IPS-20b (cell line): ENCODE measurements around the gene SEMA3D.

Experiments used
- H3K27ac ChIP-seq: one replicate; pipeline ENCODE4 v1.5.1; 2013; ENCODE audit warnings: low read length
- H3K27me3 ChIP-seq: 2 replicates; pipeline ENCODE4 v1.6.1; 2013; ENCODE audit warnings: mild to moderate bottlenecking, low read length, inconsistent platforms; ENCODE audit not compliant: insufficient read depth
- H3K36me3 ChIP-seq: 2 replicates; pipeline ENCODE4 v1.6.1; 2013; ENCODE audit warnings: low read depth, mild to moderate bottlenecking, inconsistent platforms, low read length, moderate library complexity; ENCODE audit not compliant: insufficient read depth
- H3K4me1 ChIP-seq: 2 replicates; pipeline ENCODE4 v1.6.1; 2013; ENCODE audit warnings: mild to moderate bottlenecking, control low read depth, inconsistent platforms, low read length, moderate library complexity; ENCODE audit not compliant: insufficient read depth
- H3K4me3 ChIP-seq: 2 replicates; pipeline ENCODE4 v1.5.1; 2013; ENCODE audit warnings: mild to moderate bottlenecking, low read length, inconsistent platforms
- H3K9ac ChIP-seq: 2 replicates; pipeline ENCODE4 v1.6.1; 2013; ENCODE audit warnings: low read depth, mild to moderate bottlenecking, inconsistent platforms, low read length, moderate library complexity
- H3K9me3 ChIP-seq: 2 replicates; pipeline ENCODE4 v1.6.1; 2013; ENCODE audit warnings: mild to moderate bottlenecking, low read depth, low read length, inconsistent platforms; ENCODE audit not compliant: insufficient read depth

SEMA3D gene

GRCh38 chr7:85154282-85154937, 32.4 kb downstream of the SEMA3D start:
- Histone ChIP-seq H3K9me3 (no peaks in the 10 kb centered on the region), H3K36me3 (no peaks in the 10 kb centered on the region), H3K9ac (no peak overlapping the region), H3K4me3 (no peak overlapping the region), H3K27ac (no peak overlapping the region), H3K27me3 (no peaks in the 10 kb centered on the region), H3K4me1 (no peaks in the 10 kb centered on the region)

DNA sequence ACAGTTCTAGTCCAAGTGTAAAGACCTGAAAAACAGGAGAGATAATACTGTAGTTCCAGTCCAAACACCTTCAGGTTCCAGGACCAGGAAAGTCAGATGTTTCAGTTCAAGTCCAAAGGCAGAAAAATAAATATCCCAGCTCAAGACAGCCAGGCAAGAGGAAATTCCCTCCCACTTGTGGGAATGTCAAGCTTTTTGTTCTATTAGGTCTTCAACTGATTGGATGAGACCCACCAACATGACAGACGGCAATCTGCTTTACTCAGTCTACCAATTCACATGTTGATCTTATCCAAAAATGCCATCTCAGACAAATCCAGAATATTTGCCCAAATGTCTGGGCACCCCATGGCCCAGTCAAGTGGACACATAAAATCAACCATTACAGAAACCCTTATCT, 33.1 kb downstream of the SEMA3D start:
- H3K4me1 ChIP-seq = no peaks in the 10 kb centered on the region
- H3K27ac ChIP-seq = no peak overlapping the region
- H3K9me3 ChIP-seq = no peaks in the 10 kb centered on the region
- H3K4me3 ChIP-seq = no peak overlapping the region
- no peak overlapping the region for H3K9ac ChIP-seq
- H3K27me3 ChIP-seq = no peaks in the 10 kb centered on the region
- H3K36me3 ChIP-seq = no peaks in the 10 kb centered on the region

DNA sequence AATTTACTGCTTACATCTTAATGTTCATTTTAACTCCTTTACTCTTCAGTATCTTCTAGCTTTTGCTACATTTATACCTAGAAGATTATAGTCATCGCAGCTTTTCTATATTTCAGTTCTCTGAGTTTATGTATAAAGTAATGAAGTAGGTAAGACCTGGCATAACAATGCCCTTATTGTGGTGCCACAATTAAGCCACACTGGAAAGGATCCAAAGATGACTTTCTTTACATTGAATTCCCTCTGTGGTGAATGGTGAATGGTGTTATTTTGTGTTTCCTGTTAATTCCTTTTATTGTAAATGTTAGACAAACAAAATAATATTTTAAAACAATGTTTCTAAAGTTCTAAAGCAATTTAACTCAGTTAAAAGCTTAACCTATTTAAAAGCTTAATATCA, 36.2 kb downstream of the SEMA3D start:
- Histone ChIP-seq H3K36me3 (no peaks in the 10 kb centered on the region), H3K4me1 (no peaks in the 10 kb centered on the region), H3K9me3 (no peaks in the 10 kb centered on the region), H3K27ac (no peak overlapping the region), H3K4me3 (no peak overlapping the region), H3K9ac (no peak overlapping the region), H3K27me3 (no peaks in the 10 kb centered on the region)

DNA sequence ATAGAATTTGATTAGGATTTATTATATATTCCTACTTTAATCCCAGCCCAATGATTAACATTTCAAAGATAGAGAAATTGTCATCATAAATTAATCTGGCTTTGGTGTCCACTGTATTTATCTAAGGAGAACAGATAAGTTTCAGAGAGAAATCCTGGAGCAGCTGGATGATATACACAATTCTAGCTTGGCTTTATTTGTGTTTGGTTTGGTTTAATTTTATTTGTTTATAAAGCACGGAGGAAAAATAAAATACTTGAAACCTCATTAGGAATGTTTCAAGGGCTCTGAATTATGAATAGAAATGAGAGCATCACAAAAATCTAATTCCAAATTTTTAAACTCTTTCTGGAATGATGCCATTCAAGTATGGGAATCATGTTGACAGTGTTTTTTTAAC, 42.1 kb downstream of the SEMA3D start:
- no peak overlapping the region for H3K9ac ChIP-seq
- H3K27me3 ChIP-seq = no peaks in the 10 kb centered on the region
- H3K9me3 ChIP-seq = no peaks in the 10 kb centered on the region
- no peak overlapping the region for H3K4me3 ChIP-seq
- H3K4me1 ChIP-seq = no peaks in the 10 kb centered on the region
- H3K27ac ChIP-seq = no peak overlapping the region
- H3K36me3 ChIP-seq = no peaks in the 10 kb centered on the region

GRCh38 chr7:85135977-85136376, 50.9 kb downstream of the SEMA3D start:
- no peaks in the 10 kb centered on the region for H3K4me1 ChIP-seq
- H3K27ac ChIP-seq = no peak overlapping the region
- no peak overlapping the region for H3K4me3 ChIP-seq
- no peak overlapping the region for H3K9ac ChIP-seq
- H3K9me3 ChIP-seq = no peaks in the 10 kb centered on the region
- H3K36me3 ChIP-seq = no peaks in the 10 kb centered on the region
- no peaks in the 10 kb centered on the region for H3K27me3 ChIP-seq

- no peak overlapping the region for H3K27ac ChIP-seq
- no peaks in the 10 kb centered on the region for H3K27me3 ChIP-seq
- no peaks in the 10 kb centered on the region for H3K4me1 ChIP-seq
- no peaks in the 10 kb centered on the region for H3K9me3 ChIP-seq
- H3K4me3 ChIP-seq = no peak overlapping the region
- H3K9ac ChIP-seq = no peak overlapping the region
- H3K36me3 ChIP-seq = no peaks in the 10 kb centered on the region
These were observed 53.3 kb downstream of the SEMA3D start for GRCh38 chr7:85133560-85133959.

- H3K9me3 ChIP-seq = no peaks in the 10 kb centered on the region
- no peak overlapping the region for H3K4me3 ChIP-seq
- no peak overlapping the region for H3K9ac ChIP-seq
- H3K27ac ChIP-seq = no peak overlapping the region
- no peaks in the 10 kb centered on the region for H3K27me3 ChIP-seq
- no peaks in the 10 kb centered on the region for H3K4me1 ChIP-seq
- H3K36me3 ChIP-seq = no peaks in the 10 kb centered on the region
These were observed 53.9 kb downstream of the SEMA3D start for GRCh38 chr7:85133006-85133405.

DNA sequence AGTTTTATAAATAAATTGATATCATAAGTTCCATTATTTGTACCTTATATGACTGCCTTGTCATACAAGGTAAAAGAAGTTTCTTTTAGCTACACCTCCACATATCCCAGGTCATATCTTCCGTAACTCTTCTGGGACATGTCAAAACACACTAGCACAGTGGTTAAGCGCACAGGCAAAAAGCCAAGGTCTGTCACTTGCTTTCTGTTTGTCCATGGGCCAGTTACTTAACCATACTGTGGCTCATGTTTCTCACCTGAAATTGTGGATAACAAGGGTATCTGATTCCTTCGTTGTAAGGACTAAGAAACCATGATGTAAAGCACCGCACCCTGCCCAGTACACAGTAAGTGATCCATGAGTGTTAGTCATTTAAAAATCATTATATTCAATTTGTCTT, 56.2 kb downstream of the SEMA3D start:
- H3K9ac ChIP-seq = no peak overlapping the region
- H3K36me3 ChIP-seq = no peaks in the 10 kb centered on the region
- H3K4me3 ChIP-seq = no peak overlapping the region
- H3K9me3 ChIP-seq = no peaks in the 10 kb centered on the region
- no peaks in the 10 kb centered on the region for H3K27me3 ChIP-seq
- H3K4me1 ChIP-seq = no peaks in the 10 kb centered on the region
- H3K27ac ChIP-seq = no peak overlapping the region

- Histone ChIP-seq H3K27ac (no peak overlapping the region), H3K9ac (no peak overlapping the region), H3K36me3 (no peaks in the 10 kb centered on the region), H3K9me3 (no peaks in the 10 kb centered on the region), H3K4me3 (no peak overlapping the region), H3K4me1 (no peaks in the 10 kb centered on the region), H3K27me3 (no peaks in the 10 kb centered on the region)
These were observed 60.5 kb downstream of the SEMA3D start for GRCh38 chr7:85126383-85126782.

GRCh38 chr7:85125651-85126131, 61.2 kb downstream of the SEMA3D start:
- Histone ChIP-seq H3K27ac (no peak overlapping the region), H3K36me3 (no peaks in the 10 kb centered on the region), H3K9ac (no peak overlapping the region), H3K9me3 (no peaks in the 10 kb centered on the region), H3K4me3 (no peak overlapping the region), H3K27me3 (no peaks in the 10 kb centered on the region), H3K4me1 (no peaks in the 10 kb centered on the region)

GRCh38 chr7:85125176-85125575, 61.7 kb downstream of the SEMA3D start:
- no peaks in the 10 kb centered on the region for H3K4me1 ChIP-seq
- H3K27me3 ChIP-seq = no peaks in the 10 kb centered on the region
- no peak overlapping the region for H3K27ac ChIP-seq
- no peaks in the 10 kb centered on the region for H3K36me3 ChIP-seq
- H3K9ac ChIP-seq = no peak overlapping the region
- H3K9me3 ChIP-seq = no peaks in the 10 kb centered on the region
- H3K4me3 ChIP-seq = no peak overlapping the region

- Histone ChIP-seq H3K27ac (no peak overlapping the region), H3K36me3 (no peaks in the 10 kb centered on the region), H3K4me1 (no peaks in the 10 kb centered on the region), H3K4me3 (no peak overlapping the region), H3K9me3 (no peaks in the 10 kb centered on the region), H3K9ac (no peak overlapping the region), H3K27me3 (no peaks in the 10 kb centered on the region)
These were observed 66.9 kb downstream of the SEMA3D start for GRCh38 chr7:85119934-85120333.
